ENCODE data around the gene CMSS1. TPM values are rescaled to one million over a fixed set of nuclear protein-coding genes. Genes with fewer than 3 reads are reported as not detected.

Gene CMSS1
- total RNA-seq, 1 donor from 2014 or later, result 34.8 TPM

DNA sequence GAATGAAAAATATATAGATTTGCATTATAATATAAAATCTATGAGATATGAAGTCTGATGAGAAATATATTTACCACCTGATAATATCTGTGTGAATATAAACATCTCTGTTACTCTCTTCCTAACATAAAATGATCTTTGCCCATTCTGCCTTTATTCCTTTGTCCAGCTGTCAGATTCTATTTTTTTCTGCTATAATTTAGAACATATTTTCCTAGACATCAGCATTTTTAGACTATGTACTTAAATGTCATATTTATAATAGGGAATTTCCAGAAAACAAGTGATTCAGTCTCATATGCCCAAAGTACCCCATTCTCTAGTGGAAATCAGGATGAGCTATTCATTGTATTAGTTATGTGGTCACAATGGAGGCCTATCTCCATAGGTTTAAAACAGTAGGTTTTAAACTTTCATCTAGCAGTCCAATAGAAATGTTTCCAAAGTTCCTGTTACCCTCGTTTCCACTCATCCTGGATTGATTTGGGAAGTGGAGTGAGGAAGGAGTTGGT, 213.3 kb downstream of the CMSS1 start:
- DNase-seq, result no peak
- no peaks in the 10 kb centered on the region for H3K27me3 ChIP-seq (ENCODE audit: low read depth)
- no peak overlapping the region for H3K4me3 ChIP-seq
- H3K36me3 ChIP-seq, result no peaks in the 10 kb centered on the region
- peaks cover 17% of the 10 kb centered on the region for H3K4me1 ChIP-seq
- intact Hi-C loops (cut with micrococcal nuclease), result no loop called here
- H3K27ac ChIP-seq (replicated peaks), result no peak overlapping the region
- H3K9me3 ChIP-seq (replicated peaks), result no peaks in the 10 kb centered on the region
- TF ChIP-seq CTCF (IDR thresholded peaks at IDR 0.05; ENCODE audit: borderline replicate concordance), result no peak

DNA sequence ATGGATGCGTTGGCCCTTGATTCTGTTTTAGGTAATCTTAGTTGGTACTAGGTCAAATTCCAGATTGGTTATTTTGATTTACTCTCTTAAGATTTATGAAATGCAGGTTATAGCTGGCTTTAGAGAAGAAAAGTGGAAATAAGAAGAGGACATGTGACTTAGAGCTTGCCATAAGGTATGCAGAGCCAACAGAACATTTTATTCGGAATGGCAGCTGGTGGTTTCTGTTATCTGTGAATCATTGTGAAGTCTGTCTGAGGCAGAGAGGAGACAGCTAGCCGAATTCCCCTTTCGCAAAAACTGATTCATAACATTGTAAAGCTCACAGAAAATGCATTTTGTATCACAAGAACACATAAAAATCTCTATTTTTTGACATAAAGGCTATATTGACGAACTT, 214.6 kb downstream of the CMSS1 start:
- no peaks in the 10 kb centered on the region for H3K9me3 ChIP-seq (replicated peaks)
- no peak for TF ChIP-seq CTCF (IDR thresholded peaks at IDR 0.05; ENCODE audit: borderline replicate concordance)
- no peaks in the 10 kb centered on the region for H3K27me3 ChIP-seq (ENCODE audit: low read depth)
- H3K4me3 ChIP-seq, result no peak overlapping the region
- peaks cover 17% of the 10 kb centered on the region for H3K4me1 ChIP-seq
- DNase-seq, result no peak
- no peak overlapping the region for H3K27ac ChIP-seq (replicated peaks)
- intact Hi-C loops (cut with micrococcal nuclease), result no loop called here
- no peaks in the 10 kb centered on the region for H3K36me3 ChIP-seq

- no peak overlapping the region for H3K4me3 ChIP-seq
- peaks cover 17% of the 10 kb centered on the region for H3K4me1 ChIP-seq
- TF ChIP-seq CTCF (IDR thresholded peaks at IDR 0.05; ENCODE audit: borderline replicate concordance), result no peak
- no peak overlapping the region for H3K27ac ChIP-seq (replicated peaks)
- no peaks in the 10 kb centered on the region for H3K36me3 ChIP-seq
- intact Hi-C loops (cut with micrococcal nuclease), result no loop called here
- H3K9me3 ChIP-seq (replicated peaks), result no peaks in the 10 kb centered on the region
- no peak for DNase-seq
- H3K27me3 ChIP-seq (ENCODE audit: low read depth), result no peaks in the 10 kb centered on the region
Measured at GRCh38 chr3:100033184-100033583, 215.5 kb downstream of the CMSS1 start.

GRCh38 chr3:100033903-100034471, 216.3 kb downstream of the CMSS1 start:
- Histone ChIP-seq H3K27ac (replicated peaks) (no peak overlapping the region), H3K4me1 (peaks cover 17% of the 10 kb centered on the region), H3K27me3 (ENCODE audit: low read depth) (no peaks in the 10 kb centered on the region), H3K36me3 (no peaks in the 10 kb centered on the region), H3K4me3 (no peak overlapping the region), H3K9me3 (replicated peaks) (no peaks in the 10 kb centered on the region)
- intact Hi-C loops (cut with micrococcal nuclease), result no loop called here
- DNase-seq, result no peak
- no peak for TF ChIP-seq CTCF (IDR thresholded peaks at IDR 0.05; ENCODE audit: borderline replicate concordance)

- Histone ChIP-seq H3K4me1 (peaks cover 45% of the 10 kb centered on the region), H3K4me3 (no peak overlapping the region), H3K27me3 (ENCODE audit: low read depth) (no peaks in the 10 kb centered on the region), H3K9me3 (replicated peaks) (no peaks in the 10 kb centered on the region), H3K27ac (replicated peaks) (peak overlapping the region; percentile 94), H3K36me3 (no peaks in the 10 kb centered on the region)
- intact Hi-C loops (cut with micrococcal nuclease), result no loop called here
- no peak for DNase-seq
- no peak for TF ChIP-seq CTCF (IDR thresholded peaks at IDR 0.05; ENCODE audit: borderline replicate concordance)
Measured at GRCh38 chr3:100039075-100039474, 221.4 kb downstream of the CMSS1 start.

Data from left ventricle myocardium inferior (tissue), 1 donor.